H1 (cell line): ENCODE results near the gene SPATA31A6. TPM values are rescaled to one million over a fixed set of nuclear protein-coding genes. Genes with fewer than 3 reads are reported as not detected.
"Not testable (repeated sequence)": the region's sequence is repeated elsewhere in the genome, so short reads cannot be mapped to it uniquely, and the experiment has no call there.

Source experiments
- CTCF ChIA-PET: fragments of 300-600 bp; sonication (Branson Sonifier 250); formaldehyde crosslinking; loops from one replicate; lab custom pipeline; 2021; ENCODE audit not compliant: partially characterized antibody; lab: Charles Lee
- POLR2A ChIA-PET: fragments of 300-600 bp; sonication (Branson Sonifier 250); formaldehyde crosslinking; loops from one replicate; lab custom pipeline; 2021; ENCODE audit warnings: inconsistent platforms; ENCODE audit not compliant: partially characterized antibody; lab: Charles Lee
- DNase-seq, 2 experiments: peaks; one replicate each; pipeline versions ENCODE4 v3.0.0 to v3.0.0-alpha.2; 2010 to 2022; ENCODE audit warnings: low spot score in 2 of 2, low read depth in 1 of 2, mixed read lengths in 1 of 2
- FAIRE-seq: peaks from 2 replicates; lab custom pipeline; 2011; peaks lifted over from hg19 to GRCh38; lab: Jason Lieb, UNC
- H2AFZ ChIP-seq: 2 replicates; pipeline ENCODE4 v1.8.1; 2012; ENCODE audit warnings: low read length, inconsistent platforms
- H2AK5ac ChIP-seq: 2 replicates; pipeline ENCODE4 v1.6.1; 2013; ENCODE audit warnings: low read depth, low read length
- H2BK120ac ChIP-seq: replicated peaks from 2 replicates; pipeline ENCODE3; 2013; ENCODE audit warnings: low read depth, low read length, inconsistent platforms
- H2BK12ac ChIP-seq: 2 replicates; pipeline ENCODE4 v1.6.1; 2013; ENCODE audit warnings: low read depth, low read length
- H2BK15ac ChIP-seq: 2 replicates; pipeline ENCODE4 v1.6.1; 2013; ENCODE audit warnings: low read length
- H2BK20ac ChIP-seq: 2 replicates; pipeline ENCODE4 v1.6.1; 2013; ENCODE audit warnings: low read length
- H2BK5ac ChIP-seq: 2 replicates; pipeline ENCODE4 v1.6.1; 2013; ENCODE audit warnings: low read depth, low read length
- H3K14ac ChIP-seq: 2 replicates; pipeline ENCODE4 v1.6.1; 2013; ENCODE audit warnings: inconsistent platforms; ENCODE audit not compliant: insufficient read length
- H3K18ac ChIP-seq: 2 replicates; pipeline ENCODE4 v1.6.1; 2013; ENCODE audit warnings: low read length; ENCODE audit errors: extremely low read depth
- H3K23ac ChIP-seq: 2 replicates; pipeline ENCODE4 v1.6.1; 2013; ENCODE audit warnings: inconsistent platforms; ENCODE audit not compliant: insufficient read length
- H3K23me2 ChIP-seq: 2 replicates; pipeline ENCODE4 v1.6.1; 2013; ENCODE audit warnings: low read depth, low read length
- H3K27ac ChIP-seq: 2 replicates; pipeline ENCODE4 v1.6.1; 2011; ENCODE audit warnings: low read depth, low read length, inconsistent platforms
- H3K27me3 ChIP-seq, 4 experiments: replicated peaks in 1 of 4; 1 replicate in 1 of 4; 2 replicates in 3 of 4; pipeline versions ENCODE4 v1.6.1 to v1.8.1; 2011 to 2013; ENCODE audit warnings: low read length in 3 of 4, mild to moderate bottlenecking in 3 of 4, inconsistent platforms in 2 of 4, mixed read lengths in 2 of 4, moderate library complexity in 1 of 4; ENCODE audit not compliant: control insufficient read depth in 3 of 4, insufficient read depth in 3 of 4; ENCODE audit errors: extremely low read depth in 1 of 4
- H3K36me3 ChIP-seq, 4 experiments: 2 replicates each; pipeline versions ENCODE4 v1.6.1 to v1.8.1; 2011 to 2013; ENCODE audit warnings: mild to moderate bottlenecking in 4 of 4, low read length in 3 of 4, moderate library complexity in 2 of 4, control low read depth in 1 of 4, inconsistent platforms in 1 of 4; ENCODE audit not compliant: insufficient read depth in 4 of 4, control insufficient read depth in 2 of 4
- H3K4ac ChIP-seq: replicated peaks from 2 replicates; pipeline ENCODE3; 2013; ENCODE audit warnings: low read length, low read depth, mixed read lengths, inconsistent platforms; ENCODE audit not compliant: insufficient read length
- H3K4me1 ChIP-seq, 4 experiments: replicated peaks in 1 of 4; 1 replicate in 1 of 4; 2 replicates in 3 of 4; pipeline versions ENCODE4 v1.6.1 to v1.8.1; 2011 to 2013; ENCODE audit warnings: low read length in 3 of 4, inconsistent platforms in 2 of 4, mixed read lengths in 1 of 4; ENCODE audit not compliant: insufficient read depth in 4 of 4, control insufficient read depth in 3 of 4
- H3K4me2 ChIP-seq, 2 experiments: 2 replicates each; pipeline versions ENCODE4 v1.6.1 to v1.8.1; 2011 to 2013; ENCODE audit warnings: low read depth in 2 of 2, low read length in 2 of 2, control low read depth in 1 of 2, inconsistent platforms in 1 of 2, mild to moderate bottlenecking in 1 of 2; ENCODE audit not compliant: insufficient read depth in 1 of 2
- H3K4me3 ChIP-seq, 4 experiments: fragments of 200-600, 300-600 bp in 1 of 4; sonication (generic), shearing (Covaris generic), sonication (Bioruptor Twin) in 1 of 4; 2 replicates each; pipeline versions ENCODE4 v1.5.1 to v1.8.1; 2011 to 2016; ENCODE audit warnings: low read length in 4 of 4, low read depth in 3 of 4, control low read depth in 2 of 4, inconsistent platforms in 2 of 4, mild to moderate bottlenecking in 2 of 4, mixed read lengths in 1 of 4, moderate library complexity in 1 of 4; ENCODE audit not compliant: insufficient read depth in 2 of 4; ENCODE audit errors: extremely low read depth in 1 of 4
- H3K56ac ChIP-seq: replicated peaks from 2 replicates; pipeline ENCODE3; 2013; ENCODE audit warnings: low read depth, mild to moderate bottlenecking, mixed read lengths, low read length, inconsistent platforms; ENCODE audit not compliant: insufficient read length
- H3K79me1 ChIP-seq: 2 replicates; pipeline ENCODE4 v1.6.1; 2013; ENCODE audit warnings: low read depth, low read length, control low read depth
- H3K79me2 ChIP-seq, 2 experiments: 2 replicates each; pipeline versions ENCODE4 v1.6.1 to v1.8.1; 2012 to 2013; ENCODE audit warnings: low read length in 2 of 2, mild to moderate bottlenecking in 2 of 2, inconsistent platforms in 1 of 2; ENCODE audit not compliant: insufficient read depth in 2 of 2, control insufficient read depth in 1 of 2
- H3K9ac ChIP-seq, 4 experiments: replicated peaks in 1 of 4; 1 replicate in 1 of 4; 2 replicates in 3 of 4; pipeline versions ENCODE4 v1.6.1 to v1.8.1; 2011 to 2013; ENCODE audit warnings: low read depth in 3 of 4, low read length in 3 of 4, control low read depth in 2 of 4, mild to moderate bottlenecking in 2 of 4, moderate library complexity in 2 of 4, inconsistent platforms in 1 of 4; ENCODE audit errors: extremely low read depth in 1 of 4
- H3K9me3 ChIP-seq, 2 experiments: 2 replicates each; pipeline versions ENCODE4 v1.6.1 to v1.8.1; 2012 to 2013; ENCODE audit warnings: mild to moderate bottlenecking in 2 of 2, moderate library complexity in 2 of 2, control low read depth in 1 of 2, inconsistent platforms in 1 of 2, low read depth in 1 of 2, low read length in 1 of 2, mixed read lengths in 1 of 2; ENCODE audit not compliant: insufficient read depth in 2 of 2
- H4K20me1 ChIP-seq, 2 experiments: replicated peaks in 1 of 2; 2 replicates each; pipeline versions ENCODE3 to v1.8.1; 2011 to 2013; ENCODE audit warnings: inconsistent platforms in 2 of 2, low read length in 2 of 2, mild to moderate bottlenecking in 1 of 2; ENCODE audit not compliant: insufficient read depth in 2 of 2, control insufficient read depth in 1 of 2
- H4K5ac ChIP-seq: 2 replicates; pipeline ENCODE4 v1.6.1; 2013; ENCODE audit warnings: low read length, low read depth, mixed read lengths, inconsistent platforms; ENCODE audit not compliant: insufficient read length
- H4K8ac ChIP-seq: 2 replicates; pipeline ENCODE4 v1.8.0; 2013; ENCODE audit warnings: mild to moderate bottlenecking, moderate library complexity, low read length, inconsistent platforms; ENCODE audit not compliant: insufficient read depth; ENCODE audit errors: extremely low read depth
- H4K91ac ChIP-seq: replicated peaks from 2 replicates; pipeline ENCODE3; 2013; ENCODE audit warnings: low read length, mixed read lengths, inconsistent platforms; ENCODE audit not compliant: insufficient read length
- WGBS, 2 experiments: shearing (Covaris generic) in 1 of 2; methylation state at CpG; one replicate each; pipeline versions ENCODE4 v1.1.6 to v1.1.7; 2013 to 2015; ENCODE audit warnings: low lambda C conversion rate in 2 of 2, mixed read lengths in 2 of 2, inconsistent platforms in 1 of 2, low coverage in 1 of 2, missing lambda C conversion rate in 1 of 2; ENCODE audit not compliant: insufficient replicate concordance in 2 of 2, insufficient coverage in 1 of 2, insufficient read length in 1 of 2; ENCODE audit errors: extremely low coverage in 1 of 2, missing lambda C conversion rate in 1 of 2; 5-methylcytosine and 5-hydroxymethylcytosine counted together
- polyA plus RNA-seq, 7 experiments: library from polyadenylated mRNA; depleted of rRNA in 3 of 7; stranded (reverse) in 5 of 7; unstranded in 2 of 7; fragments of >200 nt in 5 of 7; fragments of 200-250 nt in 2 of 7; gene quantifications; 1 replicate in 5 of 7; 2 replicates in 1 of 7; 4 replicates in 1 of 7; pipeline versions ENCODE4 v1.2.1 to v1.2.3, GENCODE V29; 2011 to 2013; ENCODE audit warnings: missing spikeins in 2 of 7, mixed read lengths in 2 of 7
- total RNA-seq: library from RNA; stranded (reverse); fragmentation: NEBNext Ultra II Directional; extraction: Animal tissue kit (Norgen Biotek cat#: 25700); gene quantifications from 2 replicates; pipeline ENCODE4 v1.2.1, GENCODE V29; 2021

The SPATA31A6 gene
- total and polyA plus RNA-seq, 2 of the 8 experiments (the other 6 are each of a cell fraction or from before 2014, with no cell fraction given) = 0.11 TPM; not detected in 1

DNA sequence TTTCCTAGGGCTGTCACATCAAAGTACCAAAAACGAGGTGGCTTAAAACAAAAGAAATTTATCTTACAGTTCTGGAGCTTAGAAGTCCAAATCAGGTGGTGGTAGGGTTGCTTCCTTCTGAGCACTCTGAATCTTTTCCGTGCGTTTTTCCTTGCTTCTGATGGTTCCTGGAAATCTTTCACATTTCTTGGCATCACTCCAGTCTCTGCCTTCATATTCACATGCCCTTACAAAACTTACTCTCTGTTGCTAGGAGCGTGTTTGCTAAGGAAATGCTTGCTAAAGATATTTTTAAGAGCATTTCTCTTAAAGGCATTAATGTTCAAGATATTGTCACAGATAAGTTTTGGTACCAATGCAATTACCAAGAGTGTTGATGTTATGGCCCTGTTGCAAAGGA, 49.6 kb downstream of the SPATA31A6 start:
- CTCF ChIA-PET, H3K14ac ChIP-seq: not testable (repeated sequence)

DNA sequence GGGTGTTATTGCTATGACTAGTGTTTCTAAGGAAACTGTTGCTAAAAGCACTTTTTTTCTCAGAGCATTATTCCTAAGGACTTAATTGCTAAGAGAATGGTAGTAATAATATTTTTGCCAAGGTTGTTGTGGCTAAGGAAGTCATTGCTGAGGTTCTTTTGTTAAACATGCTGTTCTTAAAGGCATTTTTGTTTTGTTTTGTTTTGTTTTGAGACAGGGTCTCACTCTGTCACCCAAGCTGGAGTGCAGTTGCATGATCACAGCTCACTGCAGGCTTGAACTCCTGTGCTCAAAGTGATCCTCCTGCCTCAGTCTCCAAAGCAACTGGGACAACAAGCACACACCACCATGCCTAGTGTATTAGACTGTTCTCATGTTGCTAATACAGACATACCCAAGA, 51.2 kb downstream of the SPATA31A6 start:
- H4K8ac ChIP-seq, H3K79me2 ChIP-seq, H4K20me1 ChIP-seq, H3K9ac ChIP-seq, H2AFZ ChIP-seq, H2BK12ac ChIP-seq, H3K4me3 ChIP-seq, H3K9me3 ChIP-seq, H4K91ac ChIP-seq, FAIRE-seq, H2BK120ac ChIP-seq, H3K27ac ChIP-seq, H3K23ac ChIP-seq, H3K4ac ChIP-seq, H2BK20ac ChIP-seq, CTCF ChIA-PET, H3K23me2 ChIP-seq, H3K4me1 ChIP-seq, H2BK15ac ChIP-seq, H3K14ac ChIP-seq, H3K56ac ChIP-seq, DNase-seq, H3K18ac ChIP-seq, H4K5ac ChIP-seq, H3K27me3 ChIP-seq, H2BK5ac ChIP-seq, H3K79me1 ChIP-seq, H3K4me2 ChIP-seq, H2AK5ac ChIP-seq, POLR2A ChIA-PET, H3K36me3 ChIP-seq: not testable (repeated sequence)

More for the DNA sequence above, 49.6 kb downstream of the SPATA31A6 start:
- H3K4me3 ChIP-seq, H3K4ac ChIP-seq, H3K18ac ChIP-seq, H2BK12ac ChIP-seq, H4K20me1 ChIP-seq, H3K4me2 ChIP-seq, H4K5ac ChIP-seq, H3K23me2 ChIP-seq, H3K79me2 ChIP-seq, H3K56ac ChIP-seq, H2AK5ac ChIP-seq, H3K9me3 ChIP-seq, H3K79me1 ChIP-seq, H2BK20ac ChIP-seq, H3K27me3 ChIP-seq, H4K91ac ChIP-seq, H2BK5ac ChIP-seq, H3K9ac ChIP-seq, DNase-seq, H2BK15ac ChIP-seq, POLR2A ChIA-PET, H2AFZ ChIP-seq, H2BK120ac ChIP-seq, H3K27ac ChIP-seq, H3K23ac ChIP-seq, H4K8ac ChIP-seq, H3K4me1 ChIP-seq, FAIRE-seq, H3K36me3 ChIP-seq: not testable (repeated sequence)
- 91% methylated on average over 4 of the region's 4 CpGs; no CpG with 5 or more reads in 1 of the 2 experiments for WGBS, 2 experiments
